ENCODE data around the gene RETN. TPM values are rescaled to one million over a fixed set of nuclear protein-coding genes. Genes with fewer than 3 reads are reported as not detected.
A peak's percentile ranks its signal among the peaks of the same experiment; 100 is the strongest.

The RETN gene
- polyA plus RNA-seq, 1 donor, result 1.1 TPM

GRCh38 chr19:7661744-7662538 lies 6.9 kb upstream of the RETN start:
- Histone ChIP-seq H3K36me3 (ENCODE audit: control insufficient read depth, insufficient read depth, low read length) (no peaks in the 10 kb centered on the region), H3K4me3 (ENCODE audit: low read length) (no peak overlapping the region), H3K27ac (ENCODE audit: low read length) (no peak overlapping the region), H3K4me1 (ENCODE audit: control insufficient read depth, insufficient read depth, low read length) (no peaks in the 10 kb centered on the region), H3K27me3 (ENCODE audit: control insufficient read depth, insufficient read depth, low read length) (no peaks in the 10 kb centered on the region), H3K9me3 (ENCODE audit: control insufficient read depth, low read depth, low read length) (no peaks in the 10 kb centered on the region)
- WGBS (ENCODE audit: insufficient coverage, low lambda C conversion rate), result 60% methylated on average over 1 of the region's 8 CpGs
- DNase-seq, result no peak

GRCh38 chr19:7662657-7663056 lies 6.2 kb upstream of the RETN start:
- Histone ChIP-seq H3K4me3 (ENCODE audit: low read length) (no peak overlapping the region), H3K27ac (ENCODE audit: low read length) (no peak overlapping the region), H3K36me3 (ENCODE audit: control insufficient read depth, insufficient read depth, low read length) (no peaks in the 10 kb centered on the region), H3K9me3 (ENCODE audit: control insufficient read depth, low read depth, low read length) (no peaks in the 10 kb centered on the region), H3K27me3 (ENCODE audit: control insufficient read depth, insufficient read depth, low read length) (no peaks in the 10 kb centered on the region), H3K4me1 (ENCODE audit: control insufficient read depth, insufficient read depth, low read length) (no peaks in the 10 kb centered on the region)
- no CpG with 5 or more reads among the region's 14 CpGs for WGBS (ENCODE audit: insufficient coverage, low lambda C conversion rate)
- DNase-seq, result no peak

GRCh38 chr19:7663706-7664105 lies 5.1 kb upstream of the RETN start:
- WGBS (ENCODE audit: insufficient coverage, low lambda C conversion rate), result 40% methylated on average over 1 of the region's 7 CpGs
- Histone ChIP-seq H3K9me3 (ENCODE audit: control insufficient read depth, low read depth, low read length) (no peaks in the 10 kb centered on the region), H3K36me3 (ENCODE audit: control insufficient read depth, insufficient read depth, low read length) (no peaks in the 10 kb centered on the region), H3K27ac (ENCODE audit: low read length) (no peak overlapping the region), H3K4me3 (ENCODE audit: low read length) (no peak overlapping the region), H3K4me1 (ENCODE audit: control insufficient read depth, insufficient read depth, low read length) (no peaks in the 10 kb centered on the region), H3K27me3 (ENCODE audit: control insufficient read depth, insufficient read depth, low read length) (no peaks in the 10 kb centered on the region)
- no peak for DNase-seq

GRCh38 chr19:7665076-7665475 lies 3.8 kb upstream of the RETN start:
- DNase-seq, result no peak
- Histone ChIP-seq H3K36me3 (ENCODE audit: control insufficient read depth, insufficient read depth, low read length) (no peaks in the 10 kb centered on the region), H3K4me3 (ENCODE audit: low read length) (no peak overlapping the region), H3K4me1 (ENCODE audit: control insufficient read depth, insufficient read depth, low read length) (no peaks in the 10 kb centered on the region), H3K27ac (ENCODE audit: low read length) (no peak overlapping the region), H3K27me3 (ENCODE audit: control insufficient read depth, insufficient read depth, low read length) (peaks cover 10% of the 10 kb centered on the region), H3K9me3 (ENCODE audit: control insufficient read depth, low read depth, low read length) (no peaks in the 10 kb centered on the region)
- WGBS (ENCODE audit: insufficient coverage, low lambda C conversion rate), result 80% methylated on average over 1 of the region's 4 CpGs

- Histone ChIP-seq H3K9me3 (ENCODE audit: control insufficient read depth, low read depth, low read length) (no peaks in the 10 kb centered on the region), H3K27ac (ENCODE audit: low read length) (no peak overlapping the region), H3K4me3 (ENCODE audit: low read length) (no peak overlapping the region), H3K4me1 (ENCODE audit: control insufficient read depth, insufficient read depth, low read length) (no peaks in the 10 kb centered on the region), H3K36me3 (ENCODE audit: control insufficient read depth, insufficient read depth, low read length) (no peaks in the 10 kb centered on the region), H3K27me3 (ENCODE audit: control insufficient read depth, insufficient read depth, low read length) (peaks cover 31% of the 10 kb centered on the region)
- DNase-seq, result no peak
- WGBS (ENCODE audit: insufficient coverage, low lambda C conversion rate), result no CpG with 5 or more reads among the region's 9 CpGs
Observed at GRCh38 chr19:7669641-7670040, 792 bp downstream of the RETN start.

- Histone ChIP-seq H3K4me1 (ENCODE audit: control insufficient read depth, insufficient read depth, low read length) (no peaks in the 10 kb centered on the region), H3K9me3 (ENCODE audit: control insufficient read depth, low read depth, low read length) (no peaks in the 10 kb centered on the region), H3K4me3 (ENCODE audit: low read length) (no peak overlapping the region), H3K27ac (ENCODE audit: low read length) (no peak overlapping the region), H3K36me3 (ENCODE audit: control insufficient read depth, insufficient read depth, low read length) (no peaks in the 10 kb centered on the region), H3K27me3 (ENCODE audit: control insufficient read depth, insufficient read depth, low read length) (peaks cover 31% of the 10 kb centered on the region)
- WGBS (ENCODE audit: insufficient coverage, low lambda C conversion rate), result no CpG with 5 or more reads among the region's 43 CpGs
- DNase-seq, result peak; percentile 40 to 44
Observed at GRCh38 chr19:7670150-7670783, 1.4 kb downstream of the RETN start.

GRCh38 chr19:7670790-7671189 lies 1.9 kb downstream of the RETN start:
- no peak overlapping the region for H3K27ac ChIP-seq (ENCODE audit: low read length)
- H3K27me3 ChIP-seq (ENCODE audit: control insufficient read depth, insufficient read depth, low read length), result peaks cover 32% of the 10 kb centered on the region
- H3K4me1 ChIP-seq (ENCODE audit: control insufficient read depth, insufficient read depth, low read length), result no peaks in the 10 kb centered on the region
- no peaks in the 10 kb centered on the region for H3K36me3 ChIP-seq (ENCODE audit: control insufficient read depth, insufficient read depth, low read length)
- H3K4me3 ChIP-seq (ENCODE audit: low read length), result no peak overlapping the region
- H3K9me3 ChIP-seq (ENCODE audit: control insufficient read depth, low read depth, low read length), result no peaks in the 10 kb centered on the region
- no peak for DNase-seq
- no CpG with 5 or more reads among the region's 9 CpGs for WGBS (ENCODE audit: insufficient coverage, low lambda C conversion rate)

- DNase-seq, result no peak
- WGBS (ENCODE audit: insufficient coverage, low lambda C conversion rate), result no CpG with 5 or more reads among the region's 9 CpGs
- Histone ChIP-seq H3K4me3 (ENCODE audit: low read length) (no peak overlapping the region), H3K27ac (ENCODE audit: low read length) (no peak overlapping the region), H3K27me3 (ENCODE audit: control insufficient read depth, insufficient read depth, low read length) (peaks cover 45% of the 10 kb centered on the region), H3K4me1 (ENCODE audit: control insufficient read depth, insufficient read depth, low read length) (no peaks in the 10 kb centered on the region), H3K36me3 (ENCODE audit: control insufficient read depth, insufficient read depth, low read length) (no peaks in the 10 kb centered on the region), H3K9me3 (ENCODE audit: control insufficient read depth, low read depth, low read length) (no peaks in the 10 kb centered on the region)
Observed at GRCh38 chr19:7672522-7672921, 3.7 kb downstream of the RETN start.

- no peaks in the 10 kb centered on the region for H3K4me1 ChIP-seq (ENCODE audit: control insufficient read depth, insufficient read depth, low read length)
- no peak overlapping the region for H3K4me3 ChIP-seq (ENCODE audit: low read length)
- no peaks in the 10 kb centered on the region for H3K36me3 ChIP-seq (ENCODE audit: control insufficient read depth, insufficient read depth, low read length)
- 88% methylated on average over 2 of the region's 21 CpGs for whole genome bisulfite sequencing (ENCODE audit: insufficient coverage, low lambda C conversion rate)
- no peak overlapping the region for H3K27ac ChIP-seq (ENCODE audit: low read length)
- H3K9me3 ChIP-seq (ENCODE audit: control insufficient read depth, low read depth, low read length), result no peaks in the 10 kb centered on the region
- peak in 1 of 2 donors; percentile 55 for DNase-seq
- H3K27me3 ChIP-seq (ENCODE audit: control insufficient read depth, insufficient read depth, low read length), result peaks cover 53% of the 10 kb centered on the region
Observed at GRCh38 chr19:7674010-7675005, 5.5 kb downstream of the RETN start.

GRCh38 chr19:7676376-7676775 lies 7.5 kb downstream of the RETN start:
- no peaks in the 10 kb centered on the region for H3K9me3 ChIP-seq (ENCODE audit: control insufficient read depth, low read depth, low read length)
- no peak for DNase-seq
- H3K27ac ChIP-seq (ENCODE audit: low read length), result no peak overlapping the region
- no peak overlapping the region for H3K4me3 ChIP-seq (ENCODE audit: low read length)
- H3K27me3 ChIP-seq (ENCODE audit: control insufficient read depth, insufficient read depth, low read length), result peaks cover 38% of the 10 kb centered on the region
- H3K4me1 ChIP-seq (ENCODE audit: control insufficient read depth, insufficient read depth, low read length), result peaks cover 4% of the 10 kb centered on the region
- no CpG with 5 or more reads among the region's 7 CpGs for WGBS (ENCODE audit: insufficient coverage, low lambda C conversion rate)
- H3K36me3 ChIP-seq (ENCODE audit: control insufficient read depth, insufficient read depth, low read length), result no peaks in the 10 kb centered on the region

Data from large intestine (tissue), 3 donors.